H9 (cell line): Measurements from ENCODE around the gene C16orf78. TPM values are rescaled to one million over a fixed set of nuclear protein-coding genes. Genes with fewer than 3 reads are reported as not detected.
A peak's percentile ranks its signal among the peaks of the same experiment; 100 is the strongest.

ENCODE experiments used
- DNase-seq: peaks from one replicate; pipeline ENCODE4 v3.0.0-alpha.2; 2017
- H2AFZ ChIP-seq: one replicate; pipeline ENCODE4 v1.6.1; 2013; ENCODE audit warnings: mild to moderate bottlenecking, low read length, control low read depth, moderate library complexity
- H2AK5ac ChIP-seq: 2 replicates; pipeline ENCODE4 v1.6.1; 2013; ENCODE audit warnings: low read length, control low read depth, mixed read lengths; ENCODE audit not compliant: insufficient read length
- H2BK120ac ChIP-seq: one replicate; pipeline ENCODE4 v1.6.1; 2013; ENCODE audit warnings: low read depth, mild to moderate bottlenecking, low read length, control low read depth, inconsistent platforms; ENCODE audit not compliant: poor library complexity, severe bottlenecking
- H2BK12ac ChIP-seq: 2 replicates; pipeline ENCODE4 v1.6.1; 2013; ENCODE audit warnings: low read length, control low read depth, mixed read lengths, low read depth; ENCODE audit not compliant: insufficient read length
- H2BK15ac ChIP-seq: 2 replicates; pipeline ENCODE4 v1.6.1; 2013; ENCODE audit warnings: low read depth, low read length, control low read depth
- H2BK20ac ChIP-seq: one replicate; pipeline ENCODE4 v1.6.1; 2013; ENCODE audit warnings: low read depth, mild to moderate bottlenecking, low read length, control low read depth, inconsistent platforms; ENCODE audit not compliant: poor library complexity, severe bottlenecking
- H2BK5ac ChIP-seq: 2 replicates; pipeline ENCODE4 v1.6.1; 2013; ENCODE audit warnings: low read length, control low read depth, mixed read lengths; ENCODE audit not compliant: insufficient read length
- H3K14ac ChIP-seq: 2 replicates; pipeline ENCODE4 v1.6.1; 2013; ENCODE audit warnings: low read length, control low read depth; ENCODE audit not compliant: insufficient read depth
- H3K18ac ChIP-seq: 2 replicates; pipeline ENCODE4 v1.6.1; 2013; ENCODE audit warnings: low read depth, mild to moderate bottlenecking, mixed read lengths, low read length, control low read depth; ENCODE audit not compliant: insufficient read length
- H3K23ac ChIP-seq: 2 replicates; pipeline ENCODE4 v1.6.1; 2013; ENCODE audit warnings: low read length, control low read depth, mixed read lengths, low read depth; ENCODE audit not compliant: insufficient read length
- H3K23me2 ChIP-seq: 2 replicates; pipeline ENCODE4 v1.6.1; 2013; ENCODE audit warnings: low read depth, mild to moderate bottlenecking, mixed read lengths, low read length, control low read depth; ENCODE audit not compliant: insufficient read length, poor library complexity, severe bottlenecking
- H3K27ac ChIP-seq: 2 replicates; pipeline ENCODE4 v1.5.1; 2013; ENCODE audit warnings: low read length, control low read depth, mixed read lengths, low read depth; ENCODE audit not compliant: insufficient read length
- H3K27me3 ChIP-seq: 2 replicates; pipeline ENCODE4 v1.6.1; 2013; ENCODE audit warnings: low read length, control low read depth, inconsistent platforms; ENCODE audit not compliant: insufficient read depth
- H3K4ac ChIP-seq: 2 replicates; pipeline ENCODE4 v1.6.1; 2013; ENCODE audit warnings: low read depth, mild to moderate bottlenecking, control low read depth, inconsistent platforms, low read length, moderate library complexity
- H3K4me1 ChIP-seq: 2 replicates; pipeline ENCODE4 v1.6.1; 2013; ENCODE audit warnings: low read length, control low read depth, inconsistent platforms; ENCODE audit not compliant: insufficient read depth
- H3K4me2 ChIP-seq: 2 replicates; pipeline ENCODE4 v1.6.1; 2013; ENCODE audit warnings: low read length, control low read depth, mixed read lengths; ENCODE audit not compliant: insufficient read length, insufficient read depth
- H3K56ac ChIP-seq: 2 replicates; pipeline ENCODE4 v1.6.1; 2013; ENCODE audit warnings: low read depth, mild to moderate bottlenecking, mixed read lengths, low read length, control low read depth; ENCODE audit not compliant: insufficient read length
- H3K79me1 ChIP-seq: 2 replicates; pipeline ENCODE4 v1.6.1; 2013; ENCODE audit warnings: low read depth, mild to moderate bottlenecking, moderate library complexity, low read length, control low read depth, inconsistent platforms; ENCODE audit not compliant: insufficient read depth, poor library complexity, severe bottlenecking
- H3K79me2 ChIP-seq: 2 replicates; pipeline ENCODE4 v1.6.1; 2013; ENCODE audit warnings: low read length, control low read depth, inconsistent platforms; ENCODE audit not compliant: insufficient read depth
- H3K9ac ChIP-seq: 2 replicates; pipeline ENCODE4 v1.6.1; 2013; ENCODE audit warnings: low read length, control low read depth, mixed read lengths; ENCODE audit not compliant: insufficient read length; ENCODE audit errors: extremely low read depth
- H3K9me3 ChIP-seq: one replicate; pipeline ENCODE4 v1.6.1; 2013; ENCODE audit warnings: low read depth, low read length, inconsistent platforms; ENCODE audit not compliant: control insufficient read depth
- H3T11ph ChIP-seq: one replicate; pipeline ENCODE4 v1.6.1; 2013; ENCODE audit warnings: mild to moderate bottlenecking, low read length, control low read depth, inconsistent platforms
- H4K20me1 ChIP-seq: one replicate; pipeline ENCODE4 v1.6.1; 2013; ENCODE audit not compliant: control insufficient read depth, insufficient read length, insufficient read depth
- H4K5ac ChIP-seq: 2 replicates; pipeline ENCODE4 v1.6.1; 2013; ENCODE audit warnings: low read depth, mild to moderate bottlenecking, mixed read lengths, low read length, control low read depth; ENCODE audit not compliant: insufficient read length
- H4K8ac ChIP-seq: replicated peaks from 2 replicates; pipeline ENCODE4 v1.6.1; 2013; ENCODE audit warnings: low read length, control low read depth, mixed read lengths, low read depth; ENCODE audit not compliant: insufficient read length
- H4K91ac ChIP-seq: 2 replicates; pipeline ENCODE4 v1.6.1; 2013; ENCODE audit warnings: low read depth, mild to moderate bottlenecking, moderate library complexity, mixed read lengths, low read length, control low read depth; ENCODE audit not compliant: insufficient read length
- H3K27ac Mint-ChIP-seq, 3 experiments: 2 replicates in 2 of 3; 3 replicates in 1 of 3; pipeline ENCODE4 v1.8.0; 2020 to 2021; ENCODE audit warnings: mixed read lengths in 3 of 3, mild to moderate bottlenecking in 1 of 3, moderate library complexity in 1 of 3
- H3K27me3 Mint-ChIP-seq: 2 replicates; pipeline ENCODE4 v1.8.0; 2021; ENCODE audit warnings: low read depth, mild to moderate bottlenecking, moderate library complexity, mixed read lengths
- H3K36me3 Mint-ChIP-seq, 3 experiments: 2 replicates in 2 of 3; 3 replicates in 1 of 3; pipeline ENCODE4 v1.8.0; 2020 to 2021; ENCODE audit warnings: low read depth in 3 of 3, mixed read lengths in 3 of 3; ENCODE audit not compliant: insufficient read depth in 1 of 3
- H3K4me1 Mint-ChIP-seq, 2 experiments: 2 replicates each; pipeline ENCODE4 v1.8.0; 2020; ENCODE audit warnings: mixed read lengths in 2 of 2
- H3K4me3 Mint-ChIP-seq, 2 experiments: 2 replicates in 1 of 2; 3 replicates in 1 of 2; pipeline ENCODE4 v1.8.0; 2020 to 2021; ENCODE audit warnings: mild to moderate bottlenecking in 2 of 2, mixed read lengths in 2 of 2, moderate library complexity in 1 of 2
- H3K9me3 Mint-ChIP-seq, 2 experiments: 2 replicates in 1 of 2; 3 replicates in 1 of 2; pipeline ENCODE4 v1.8.0; 2020; ENCODE audit warnings: mild to moderate bottlenecking in 2 of 2, mixed read lengths in 2 of 2, moderate library complexity in 1 of 2
- CTCF ChIP-seq: fragments of 200-600 bp; sonication (generic); conservative IDR thresholded peaks from 3 replicates; pipeline ENCODE4 v1.8.0; 2021; ENCODE audit warnings: antibody characterized with exemption, mild to moderate bottlenecking
- WGBS: extraction: QIAGEN DNeasy Blood & Tissue Kit; methylation state at CpG from one replicate; pipeline ENCODE4 v1.1.7; 2013; ENCODE audit warnings: missing lambda C conversion rate, low lambda C conversion rate, mixed read lengths; ENCODE audit not compliant: insufficient read length; ENCODE audit errors: extremely low coverage; 5-methylcytosine and 5-hydroxymethylcytosine counted together
- total RNA-seq: library from RNA; stranded (reverse); gene quantifications from 2 replicates; pipeline ENCODE4 v1.2.1, GENCODE V29; 2021

The C16orf78 gene
- total RNA-seq, 1 experiment from 2014 or later, result not detected

- no peak overlapping the region for H2BK120ac ChIP-seq
- H4K91ac ChIP-seq, result no peak overlapping the region
- no peak overlapping the region for H2BK5ac ChIP-seq
- H3K14ac ChIP-seq, result no peak overlapping the region
- H3K79me1 ChIP-seq, result no peaks in the 10 kb centered on the region
- no CpG with 5 or more reads among the region's 25 CpGs for WGBS
- H3T11ph ChIP-seq, result no peak overlapping the region
- no peak overlapping the region for H2BK12ac ChIP-seq
- DNase-seq, result peak; percentile 73
- H2AK5ac ChIP-seq, result no peak overlapping the region
- Mint-ChIP-seq H3K4me3 (no peak overlapping the region; a peak in 1 of 5 replicates), H3K27ac (peak overlapping the region in 1 of 3 experiments; percentile 16; a peak in 2 of 7 replicates), H3K4me1 (peaks cover 12 to 21% of the 10 kb centered on the region in 2 experiments), H3K27me3 (peaks cover 32% of the 10 kb centered on the region), H3K9me3 (peaks cover 0 to 4% of the 10 kb centered on the region in 2 experiments; a peak in 1 of 5 replicates), H3K36me3 (no peaks in the 10 kb centered on the region)
- no peaks in the 10 kb centered on the region for H3K79me2 ChIP-seq
- H4K8ac ChIP-seq, result no peak overlapping the region
- no peak overlapping the region for H2AFZ ChIP-seq
- H3K9me3 ChIP-seq, result no peaks in the 10 kb centered on the region
- no peak overlapping the region for H3K4ac ChIP-seq
- H3K9ac ChIP-seq, result no peak overlapping the region
- H4K20me1 ChIP-seq, result no peaks in the 10 kb centered on the region
- no peaks in the 10 kb centered on the region for H3K4me1 ChIP-seq
- no peak overlapping the region for H3K56ac ChIP-seq
- no peak overlapping the region for H3K27ac ChIP-seq
- no peak overlapping the region for H2BK15ac ChIP-seq
- no peaks in the 10 kb centered on the region for H3K23me2 ChIP-seq
- no peak overlapping the region for H4K5ac ChIP-seq
- peak; percentile 90 for TF ChIP-seq CTCF
- no peak overlapping the region for H3K23ac ChIP-seq
- H2BK20ac ChIP-seq, result no peak overlapping the region
- no peak overlapping the region for H3K4me2 ChIP-seq
- H3K27me3 ChIP-seq, result no peaks in the 10 kb centered on the region
- no peak overlapping the region for H3K18ac ChIP-seq
Measured at GRCh38 chr16:49350265-49351095, 23.1 kb upstream of the C16orf78 start.
